Measurements from ENCODE around the gene ISCA2. TPM values are rescaled to one million over a fixed set of nuclear protein-coding genes. Genes with fewer than 3 reads are reported as not detected.

Gene ISCA2
- total RNA-seq, 4 donors from 2014 or later, result 7.9 to 14.7 (median 11.2) TPM

- no peaks in the 10 kb centered on the region for H3K27me3 ChIP-seq
- H3K9me3 ChIP-seq, result no peaks in the 10 kb centered on the region
- no peak for DNase-seq (ENCODE audit: low spot score in 2 of 2)
- no peak for TF ChIP-seq POLR2AphosphoS5 (IDR thresholded peaks at IDR 0.05)
- H3K4me3 ChIP-seq, result peak overlapping the region; percentile 93
- WGBS, result 4% methylated on average over 20 of the region's 20 CpGs
- H3K27ac ChIP-seq, result peak overlapping the region; percentile 95
- peaks cover 6% of the 10 kb centered on the region for H3K36me3 ChIP-seq
- H3K4me1 ChIP-seq, result peaks cover 42% of the 10 kb centered on the region
Observed at GRCh38 chr14:74491956-74492775, 1.4 kb upstream of the ISCA2 start.

- Histone ChIP-seq H3K4me3 (peak within 1 kb of the TSS; percentile 93), H3K27me3 (no peaks in the 10 kb centered on the region), H3K27ac (peak within 1 kb of the TSS; percentile 95), H3K9me3 (no peaks in the 10 kb centered on the region), H3K4me1 (peaks cover 42% of the 10 kb centered on the region), H3K36me3 (peaks cover 10% of the 10 kb centered on the region)
- TF ChIP-seq POLR2A (IDR thresholded peaks at IDR 0.05), result peak in 1 of 2 donors; percentile 62
- no peak for TF ChIP-seq CTCF (IDR thresholded peaks at IDR 0.05)
- peak in 2 of 3 donors; percentile 21 to 66 for TF ChIP-seq POLR2AphosphoS5 (IDR thresholded peaks at IDR 0.05)
- no peak for DNase-seq (ENCODE audit: low spot score in 2 of 2)
- 0% methylated on average over 21 of the region's 35 CpGs for WGBS
Observed at GRCh38 chr14:74492776-74493342, 706 bp upstream of the ISCA2 start, which contains the start of gene NPC2. Gene NPC2, minus strand, starts transcription at chr14:74493305. Its CDS starts 31 bp downstream, at chr14:74493274.

GRCh38 chr14:74495356-74495755, 1.8 kb downstream of the ISCA2 start:
- Histone ChIP-seq H3K36me3 (peaks cover 12% of the 10 kb centered on the region), H3K27ac (no peak overlapping the region), H3K4me1 (peaks cover 26% of the 10 kb centered on the region), H3K9me3 (no peaks in the 10 kb centered on the region), H3K4me3 (no peak overlapping the region), H3K27me3 (no peaks in the 10 kb centered on the region)
- WGBS, result 28% methylated on average over 2 of the region's 2 CpGs
- no peak for DNase-seq (ENCODE audit: low spot score in 2 of 2)
- TF ChIP-seq POLR2AphosphoS5 (IDR thresholded peaks at IDR 0.05), result no peak
- no peak for TF ChIP-seq EP300 (IDR thresholded peaks at IDR 0.05)
- TF ChIP-seq CTCF (IDR thresholded peaks at IDR 0.05), result no peak
- TF ChIP-seq POLR2A (IDR thresholded peaks at IDR 0.05), result no peak

GRCh38 chr14:74500417-74501134, 7.0 kb downstream of the ISCA2 start:
- H3K9me3 ChIP-seq, result no peaks in the 10 kb centered on the region
- H3K4me1 ChIP-seq, result peaks cover 26% of the 10 kb centered on the region
- peaks cover 36% of the 10 kb centered on the region for H3K36me3 ChIP-seq
- H3K4me3 ChIP-seq, result no peak overlapping the region
- no peaks in the 10 kb centered on the region for H3K27me3 ChIP-seq
- TF ChIP-seq CTCF (IDR thresholded peaks at IDR 0.05) (no peak), POLR2A (IDR thresholded peaks at IDR 0.05) (no peak), EP300 (IDR thresholded peaks at IDR 0.05) (no peak), POLR2AphosphoS5 (IDR thresholded peaks at IDR 0.05) (no peak)
- no peak for DNase-seq (ENCODE audit: low spot score in 2 of 2)
- no peak overlapping the region for H3K27ac ChIP-seq
- WGBS, result 74% methylated on average over 9 of the region's 10 CpGs

GRCh38 chr14:74501135-74501614, 7.6 kb downstream of the ISCA2 start:
- 44% methylated on average over 15 of the region's 16 CpGs for WGBS
- Histone ChIP-seq H3K27ac (no peak overlapping the region), H3K9me3 (no peaks in the 10 kb centered on the region), H3K36me3 (peaks cover 34% of the 10 kb centered on the region), H3K4me3 (no peak overlapping the region), H3K4me1 (peaks cover 26% of the 10 kb centered on the region), H3K27me3 (no peaks in the 10 kb centered on the region)
- TF ChIP-seq POLR2A (IDR thresholded peaks at IDR 0.05) (no peak), POLR2AphosphoS5 (IDR thresholded peaks at IDR 0.05) (no peak), CTCF (IDR thresholded peaks at IDR 0.05) (peak; percentile 47 to 67)
- DNase-seq (ENCODE audit: low spot score in 2 of 2), result no peak
